Activated CD4-positive, alpha-beta T cell treated with anti-CD3 and anti-CD28 coated beads, Interleukin-2, Interleukin-4, amounts not matched to agents 100 ng/mL and 50 ng/mL, durations not matched to agents 16 hours and 8 hours (primary cell): Measurements from ENCODE around the gene LARGE1.

Experiments used
- DNase-seq: peaks from one replicate; pipeline ENCODE4 v3.0.0-alpha.2; 2020; ENCODE audit warnings: low spot score

LARGE1 gene

GRCh38 chr22:33720166-33720878 lies 200.0 kb downstream of the LARGE1 start:
- DNase-seq: no peak

DNA sequence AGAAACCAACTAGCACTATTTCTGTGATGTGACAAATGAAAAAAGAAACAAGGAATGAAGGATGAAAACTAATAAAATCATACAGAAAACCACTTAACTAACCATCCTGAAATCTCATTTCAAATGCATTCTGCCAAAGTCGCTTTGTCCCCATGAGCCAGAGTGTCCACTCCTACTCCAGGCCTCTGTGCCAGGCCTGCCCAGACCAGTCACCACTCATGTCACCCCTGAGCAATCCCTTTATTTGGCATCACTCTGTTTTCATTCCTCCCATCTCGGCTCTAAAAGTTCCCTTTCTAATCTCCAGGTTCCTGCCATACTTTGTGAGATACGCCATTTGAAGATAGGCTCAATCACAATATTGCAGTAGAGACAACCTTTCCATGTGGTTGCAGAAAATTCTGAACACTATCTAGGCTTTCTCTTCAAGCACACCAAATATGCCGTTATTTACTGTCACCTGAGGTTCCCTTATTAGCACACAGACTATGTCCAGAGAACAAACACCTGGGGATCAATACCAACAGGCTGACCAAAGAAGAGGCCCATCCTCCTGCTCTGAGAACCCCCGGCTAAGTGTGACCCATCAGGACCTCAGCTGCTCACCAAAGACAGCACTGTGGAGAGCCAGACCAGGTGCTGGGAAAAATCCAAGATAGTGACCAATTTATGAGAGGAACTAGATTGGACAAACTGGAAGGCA lies 202.4 kb downstream of the LARGE1 start:
- DNase-seq: no peak

DNA sequence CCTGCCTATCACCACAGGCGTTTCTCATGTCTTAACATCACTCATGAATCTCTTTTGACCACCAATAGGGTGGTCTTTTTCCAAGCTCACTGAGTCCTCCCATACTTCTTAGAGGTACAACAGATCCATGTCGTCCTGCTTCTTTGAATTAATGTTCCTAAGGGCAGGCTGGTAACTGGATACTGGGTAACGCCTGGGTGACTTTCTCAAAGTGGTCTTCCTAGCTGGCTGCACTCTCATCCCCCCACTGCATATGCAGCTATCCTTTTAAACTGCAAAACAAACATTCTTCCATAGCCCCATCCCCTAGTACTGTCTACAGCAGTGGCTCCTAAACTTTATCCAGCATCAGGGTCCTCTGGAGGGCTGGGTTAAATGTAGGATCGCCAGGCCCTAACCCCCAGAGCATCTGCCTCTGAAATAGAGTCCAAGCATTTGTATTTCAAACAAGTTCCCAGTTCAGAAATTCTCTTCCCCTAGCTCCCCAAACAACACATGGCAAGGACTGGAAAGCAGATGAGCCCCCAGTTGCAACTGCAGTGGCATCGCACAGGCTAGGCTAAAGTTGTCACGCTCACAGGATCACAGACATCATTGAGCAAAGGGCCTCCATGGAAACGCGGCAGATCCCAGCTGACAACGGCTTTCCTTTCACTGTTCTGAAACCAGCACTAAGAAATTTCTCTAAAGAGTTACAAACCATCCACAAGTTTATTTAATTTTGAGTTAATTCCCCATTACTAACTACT lies 204.9 kb downstream of the LARGE1 start:
- no peak for DNase-seq

GRCh38 chr22:33710326-33710725 lies 209.9 kb downstream of the LARGE1 start:
- no peak for DNase-seq

DNA sequence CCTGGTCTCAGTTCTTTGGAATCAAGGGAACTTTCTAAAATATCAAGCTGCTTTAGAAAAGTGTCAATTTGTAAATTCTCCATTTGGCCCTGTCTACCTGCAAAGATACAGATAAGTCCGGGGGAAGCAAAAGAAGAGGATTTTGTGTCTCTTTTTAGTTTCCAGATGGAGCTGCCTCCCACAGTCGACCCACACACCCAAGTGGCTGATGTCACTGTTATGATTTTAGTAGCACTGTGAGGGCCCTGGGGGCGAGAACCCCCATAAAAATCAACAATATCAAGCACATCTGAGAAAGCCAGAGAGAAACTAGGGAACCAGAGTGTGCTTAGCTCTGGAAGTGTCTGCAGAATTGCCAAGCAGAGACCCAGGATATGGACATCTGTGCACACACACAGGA lies 212.7 kb downstream of the LARGE1 start:
- no peak for DNase-seq

DNA sequence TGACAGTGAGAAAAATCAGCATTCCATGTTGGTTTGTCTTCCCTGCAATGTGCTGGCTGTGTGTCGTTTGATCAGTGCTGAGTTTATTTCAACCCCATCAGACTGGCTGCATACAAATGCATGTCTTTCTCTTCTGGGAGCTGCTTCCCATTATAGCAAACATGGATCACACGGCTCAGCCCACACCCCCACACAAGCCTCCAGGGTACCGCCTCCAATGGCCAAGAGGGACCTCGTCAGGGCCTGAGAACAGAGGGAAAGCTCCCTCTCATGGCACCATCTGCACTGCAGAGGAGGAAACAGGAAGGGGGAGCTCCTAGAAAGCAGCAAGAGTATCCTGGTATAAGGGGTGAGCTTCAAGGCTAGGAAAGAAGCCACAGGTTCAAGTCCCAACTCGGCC lies 214.2 kb downstream of the LARGE1 start:
- DNase-seq: no peak

DNA sequence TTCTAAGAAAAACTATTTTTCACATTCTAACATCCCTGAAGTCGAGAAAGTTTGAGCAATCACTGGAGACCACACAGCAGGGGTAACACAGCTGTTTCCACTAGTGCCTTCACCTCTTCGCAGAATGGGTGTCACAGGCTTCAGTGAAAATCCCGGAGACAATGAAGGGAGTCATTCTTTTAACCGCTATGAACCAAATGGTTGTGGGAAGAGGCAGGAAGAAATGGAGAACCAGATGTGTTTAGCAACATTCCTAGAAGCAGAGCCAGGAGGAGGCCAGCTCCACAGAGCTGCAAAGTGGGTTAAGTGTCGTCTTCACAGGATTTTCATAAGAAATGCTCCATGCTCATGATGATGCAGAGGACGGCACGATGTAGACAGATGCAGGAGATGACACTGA lies 221.1 kb downstream of the LARGE1 start:
- no peak for DNase-seq

GRCh38 chr22:33697640-33698039 lies 222.6 kb downstream of the LARGE1 start:
- no peak for DNase-seq

DNA sequence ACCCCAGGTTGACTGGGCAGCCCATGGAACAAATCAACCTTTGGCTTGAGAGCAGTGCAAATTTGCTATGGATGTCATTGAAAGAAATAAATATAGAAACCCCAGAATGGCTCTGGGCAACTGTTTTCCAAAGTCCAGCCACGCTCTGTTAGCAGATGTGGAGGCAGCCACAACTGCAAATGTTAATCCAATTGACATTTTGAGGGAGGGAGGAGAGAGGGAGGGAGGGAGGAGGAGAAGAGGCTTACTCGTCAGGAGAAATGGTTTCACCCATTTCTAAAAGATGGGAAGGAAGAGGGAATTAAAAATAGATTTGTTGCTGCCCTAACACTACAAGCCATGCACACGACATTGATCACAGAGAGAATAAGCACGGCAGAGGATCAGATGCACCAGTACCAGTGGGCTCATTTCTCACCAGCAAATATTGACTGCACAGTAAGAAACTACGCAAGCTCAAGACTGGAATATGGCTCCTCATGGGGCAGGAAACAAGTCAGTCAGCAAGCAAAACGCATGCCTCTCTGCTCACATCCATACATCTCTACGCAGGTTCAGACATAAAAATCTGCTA lies 229.1 kb downstream of the LARGE1 start:
- no peak for DNase-seq

DNA sequence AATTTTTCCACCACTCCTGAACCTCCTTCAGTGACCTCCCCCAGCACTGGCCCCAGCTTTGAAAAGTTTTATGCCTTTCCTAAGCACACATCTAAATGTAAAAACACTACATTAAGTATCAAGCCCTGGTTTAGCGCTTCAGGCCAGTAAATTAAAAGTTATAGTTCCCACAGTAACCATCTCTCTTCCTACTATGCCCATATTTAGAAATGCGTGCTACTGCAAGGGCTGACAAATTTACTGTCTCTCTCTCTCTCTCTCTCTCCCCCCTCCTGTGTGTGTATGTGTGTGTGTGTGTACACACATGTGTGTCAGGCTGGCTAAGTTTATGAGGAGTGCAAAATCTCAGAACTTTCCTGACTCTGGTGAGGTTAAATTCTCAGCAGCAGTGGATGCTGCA lies 231.4 kb downstream of the LARGE1 start:
- no peak for DNase-seq

- no peak for DNase-seq
Measured at GRCh38 chr22:33687464-33687863, 232.8 kb downstream of the LARGE1 start.

DNA sequence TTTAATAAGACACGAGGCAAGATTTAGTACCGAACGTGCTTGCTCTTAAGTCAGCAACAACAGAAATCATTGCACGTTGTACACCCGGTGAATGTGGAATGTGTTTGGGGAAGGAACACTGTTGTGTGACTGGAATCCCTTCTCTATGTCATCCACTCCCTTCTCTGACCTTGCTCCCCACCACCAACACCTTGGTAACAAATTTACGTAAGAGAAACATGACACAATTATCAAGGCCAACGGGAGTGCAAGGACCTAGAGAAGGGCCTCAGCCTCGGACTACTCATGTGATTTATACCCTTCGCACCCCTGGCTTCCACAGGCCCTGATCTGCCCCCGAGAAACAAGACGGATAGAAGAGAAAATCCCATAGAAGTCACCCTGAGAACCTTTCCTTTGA lies 236.2 kb downstream of the LARGE1 start:
- DNase-seq: no peak

- no peak for DNase-seq
Measured at GRCh38 chr22:33682927-33683326, 237.3 kb downstream of the LARGE1 start.

- DNase-seq: no peak
Measured at GRCh38 chr22:33680632-33681031, 239.6 kb downstream of the LARGE1 start.

DNA sequence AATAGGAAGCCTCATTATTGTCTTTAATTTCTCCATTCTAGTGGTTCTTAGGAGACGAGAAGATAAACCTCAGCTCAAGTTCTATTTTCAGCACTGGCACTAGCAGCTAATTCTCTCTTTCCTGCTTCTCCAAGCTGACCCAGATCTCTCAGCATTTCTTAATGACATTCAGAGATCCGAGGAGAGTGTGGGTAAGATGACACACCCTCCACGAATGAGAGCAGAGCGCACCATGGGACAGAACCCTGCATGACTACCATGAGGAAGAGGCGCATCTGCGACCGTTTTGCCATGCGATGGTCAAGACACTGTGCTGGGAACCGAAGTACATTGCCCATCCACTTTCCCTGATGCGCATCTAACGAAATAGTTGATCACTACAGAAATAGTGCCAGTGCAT lies 241.8 kb downstream of the LARGE1 start:
- no peak for DNase-seq

- DNase-seq: no peak
Measured at GRCh38 chr22:33677536-33677935, 242.7 kb downstream of the LARGE1 start.

DNA sequence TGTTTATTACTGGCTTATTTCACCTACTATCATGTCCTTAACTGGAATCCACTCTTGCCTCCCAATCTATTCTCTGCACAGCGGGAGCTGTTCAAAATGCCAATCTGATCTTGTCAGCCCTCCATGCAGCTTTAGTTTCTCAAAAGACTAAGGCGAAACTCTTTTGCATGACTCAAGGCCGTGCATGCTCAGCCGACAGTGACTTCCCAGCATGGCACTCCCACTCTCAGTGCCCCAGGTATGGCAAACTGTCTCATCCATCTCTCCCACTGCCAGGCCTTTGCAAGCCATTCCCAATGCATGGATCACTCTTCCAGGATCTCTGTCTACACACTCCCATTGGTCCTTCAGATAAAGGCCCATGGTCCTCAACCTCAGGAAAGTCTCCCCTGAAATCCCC lies 245.9 kb downstream of the LARGE1 start:
- DNase-seq: no peak

- no peak for DNase-seq
Measured at GRCh38 chr22:33669746-33670145, 250.5 kb downstream of the LARGE1 start.

DNA sequence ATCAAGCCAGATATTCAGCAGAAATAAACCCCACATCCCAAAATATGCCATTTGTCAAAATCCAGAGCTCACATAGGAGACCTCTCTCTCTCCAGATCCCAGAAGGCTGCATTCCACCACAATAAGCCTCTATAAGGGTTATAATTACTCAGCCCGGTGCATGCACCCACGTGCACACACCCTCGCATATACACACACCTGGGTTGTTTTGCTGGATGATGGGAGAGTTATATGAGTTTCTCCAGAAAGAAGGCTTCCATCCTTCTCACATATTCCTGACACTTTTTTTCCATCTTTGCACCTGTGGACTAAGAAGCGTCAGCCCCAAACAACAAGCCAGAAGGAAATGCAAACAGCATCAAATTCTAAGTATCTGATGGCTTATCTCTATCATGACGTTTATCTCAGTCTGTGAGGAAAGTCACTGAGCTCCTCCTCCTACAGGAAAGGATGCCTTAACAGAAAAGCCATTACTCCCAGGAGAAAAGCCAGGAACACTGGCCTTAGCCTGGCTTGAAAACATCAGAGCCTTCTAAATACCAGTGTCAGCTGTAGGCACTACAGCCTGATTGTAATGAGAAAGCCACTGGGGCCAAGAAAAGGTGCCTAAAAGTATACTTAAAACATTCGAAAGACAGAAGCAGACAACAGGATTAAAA lies 253.2 kb downstream of the LARGE1 start:
- DNase-seq: no peak

DNA sequence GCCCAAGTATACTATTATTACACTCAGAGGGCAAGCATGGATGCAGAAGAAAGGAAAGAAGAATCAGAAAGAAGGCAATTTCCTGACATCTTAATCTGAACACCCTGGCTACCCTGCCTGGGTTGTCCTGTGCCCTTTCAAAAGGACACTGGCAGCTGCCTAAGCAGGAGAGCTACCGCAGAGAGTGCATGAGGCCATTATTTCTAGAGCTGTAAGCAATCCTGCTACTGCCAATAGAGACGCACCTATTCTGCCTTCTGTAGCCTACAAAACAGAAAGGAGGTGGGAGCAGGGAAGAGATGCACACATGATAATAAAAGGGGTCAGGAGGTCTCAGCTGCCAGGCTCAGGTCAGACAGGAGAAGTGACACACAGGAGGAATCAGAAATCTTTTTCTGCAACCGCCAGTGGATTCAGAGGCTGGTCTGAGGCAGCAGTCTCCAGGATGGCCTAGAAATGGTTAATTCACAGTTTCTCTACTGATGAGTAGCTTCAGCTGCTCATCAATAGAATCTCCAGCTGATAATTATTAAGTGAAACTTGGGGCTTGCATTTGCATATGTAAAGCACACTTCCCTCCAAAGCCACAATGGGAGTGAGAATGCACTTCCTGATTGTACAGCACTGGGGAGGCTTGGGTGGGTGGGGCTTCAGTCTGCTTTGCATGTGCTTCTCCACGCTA lies 253.9 kb downstream of the LARGE1 start:
- no peak for DNase-seq

DNA sequence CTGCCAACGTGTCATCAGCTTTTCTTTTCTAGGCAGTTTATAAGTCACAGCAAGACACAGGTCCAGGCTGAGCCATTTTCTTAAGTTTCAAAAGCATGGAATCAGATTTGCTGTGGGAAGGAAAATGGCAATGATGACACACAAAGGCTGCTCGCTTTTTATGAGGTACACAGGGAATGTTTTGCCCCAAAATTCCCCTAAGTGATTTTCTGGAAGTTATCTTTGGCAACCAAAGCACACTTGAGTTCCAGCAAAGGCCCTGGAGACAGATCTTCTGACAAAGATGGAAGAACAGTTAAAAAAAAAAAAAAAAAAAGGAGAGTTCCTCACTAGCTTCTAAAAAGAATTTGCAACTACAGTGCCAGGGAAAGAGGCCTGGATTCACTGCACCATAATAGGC lies 260.8 kb downstream of the LARGE1 start:
- DNase-seq: no peak

- DNase-seq: no peak
Measured at GRCh38 chr22:33658775-33659174, 261.5 kb downstream of the LARGE1 start.
